ENCODE results near the gene PALD1. TPM values are rescaled to one million over a fixed set of nuclear protein-coding genes. Genes with fewer than 3 reads are reported as not detected.

Gene PALD1
- total RNA-seq, 2 experiments from 2014 or later, result 0.36 to 0.44 TPM

- Mint-ChIP-seq H3K4me1 (ENCODE audit: low read depth) (peaks cover 6% of the 10 kb centered on the region), H3K4me3 (no peak overlapping the region), H3K9me3 (no peaks in the 10 kb centered on the region), H3K36me3 (ENCODE audit: low read depth) (no peaks in the 10 kb centered on the region), H3K27ac (no peak overlapping the region), H3K27me3 (peaks cover 36% of the 10 kb centered on the region)
- Histone ChIP-seq H3K9me3 (ENCODE audit: control insufficient read depth in 1 of 2, insufficient read depth in 1 of 2, low read length in 2 of 2) (peaks cover 0 to 10% of the 10 kb centered on the region in 2 experiments), H3K27me3 (ENCODE audit: control insufficient read depth in 1 of 2, insufficient read depth in 2 of 2, low read length in 2 of 2) (peaks cover 20 to 21% of the 10 kb centered on the region in 2 experiments), H3K36me3 (ENCODE audit: insufficient read depth, low read length) (no peaks in the 10 kb centered on the region), H3K27ac (ENCODE audit: low read depth in 1 of 2, low read length in 2 of 2) (no peak overlapping the region), H3K4me3 (ENCODE audit: low read length) (no peak overlapping the region), H3K4me1 (ENCODE audit: insufficient read depth, low read length) (peaks cover 9% of the 10 kb centered on the region)
- DNase-seq, result no peak
- TF ChIP-seq CTCF (IDR thresholded peaks at IDR 0.05), result no peak
- intact Hi-C loops (cut with DNase I, micrococcal nuclease), result no loop called here
- ChIA-PET CTCF (interaction anchor here (2.0 kb wide), 1 partner anchor 15 kb away, joined by 5 read pairs; no protein-coding TSS in a partner anchor), POLR2A (interaction anchor here (1.7 kb wide), 1 partner anchor 41 kb away, joined by 4 read pairs; the partner anchor contains the start of gene EIF4EBP2)
- no peak for ATAC-seq (ENCODE audit: poor library complexity)
Measured at GRCh38 chr10:70445718-70446657, 32.6 kb upstream of the PALD1 start.

DNA sequence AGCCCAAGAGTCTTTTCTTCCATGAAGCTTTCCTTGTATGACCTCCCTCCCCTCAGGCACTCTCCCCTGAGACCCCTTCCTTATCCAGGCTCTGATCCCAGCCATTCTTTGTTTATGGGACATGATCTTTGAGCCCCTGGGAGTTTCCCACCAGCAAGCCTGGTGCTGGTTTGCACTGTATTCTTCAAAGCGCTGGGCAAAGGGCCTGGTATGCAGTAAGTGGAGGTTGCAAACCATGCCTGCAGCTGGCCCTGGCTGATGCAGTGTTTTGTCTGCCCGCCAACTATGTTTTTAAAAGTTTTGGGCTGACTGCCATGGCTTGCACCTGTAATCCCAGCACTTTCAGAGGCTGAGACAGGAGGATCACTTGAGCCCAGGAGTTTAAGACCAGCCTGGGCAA is 30.3 kb upstream of the PALD1 start:
- Histone ChIP-seq H3K4me3 (ENCODE audit: low read length) (no peak overlapping the region), H3K36me3 (ENCODE audit: insufficient read depth, low read length) (no peaks in the 10 kb centered on the region), H3K27ac (ENCODE audit: low read depth in 1 of 2, low read length in 2 of 2) (no peak overlapping the region), H3K27me3 (ENCODE audit: control insufficient read depth in 1 of 2, insufficient read depth in 2 of 2, low read length in 2 of 2) (peaks cover 0 to 2% of the 10 kb centered on the region in 2 experiments), H3K4me1 (ENCODE audit: insufficient read depth, low read length) (no peaks in the 10 kb centered on the region), H3K9me3 (ENCODE audit: control insufficient read depth in 1 of 2, insufficient read depth in 1 of 2, low read length in 2 of 2) (no peaks in the 10 kb centered on the region)
- H3K27me3 Mint-ChIP-seq, result peaks cover 18% of the 10 kb centered on the region
- H3K36me3 Mint-ChIP-seq (ENCODE audit: low read depth), result no peaks in the 10 kb centered on the region
- no peak for TF ChIP-seq CTCF (IDR thresholded peaks at IDR 0.05)
- intact Hi-C loops (cut with DNase I, micrococcal nuclease), result no loop called here
- ChIA-PET POLR2A (no interaction called here), CTCF (no interaction called here)
- H3K27ac Mint-ChIP-seq, result no peak overlapping the region
- H3K9me3 Mint-ChIP-seq, result no peaks in the 10 kb centered on the region
- no peak overlapping the region for H3K4me3 Mint-ChIP-seq
- no peak for DNase-seq
- ATAC-seq (ENCODE audit: poor library complexity), result no peak
- H3K4me1 Mint-ChIP-seq (ENCODE audit: low read depth), result no peaks in the 10 kb centered on the region

- TF ChIP-seq CTCF (IDR thresholded peaks at IDR 0.05), result no peak
- Histone ChIP-seq H3K9me3 (ENCODE audit: control insufficient read depth in 1 of 2, insufficient read depth in 1 of 2, low read length in 2 of 2) (no peaks in the 10 kb centered on the region), H3K4me1 (ENCODE audit: insufficient read depth, low read length) (peaks cover 12% of the 10 kb centered on the region), H3K36me3 (ENCODE audit: insufficient read depth, low read length) (no peaks in the 10 kb centered on the region), H3K27ac (ENCODE audit: low read depth in 1 of 2, low read length in 2 of 2) (no peak overlapping the region), H3K27me3 (ENCODE audit: control insufficient read depth in 1 of 2, insufficient read depth in 2 of 2, low read length in 2 of 2) (peaks cover 18 to 31% of the 10 kb centered on the region in 2 experiments), H3K4me3 (ENCODE audit: low read length) (no peak overlapping the region)
- intact Hi-C loops (cut with DNase I, micrococcal nuclease), result no loop called here
- Mint-ChIP-seq H3K36me3 (ENCODE audit: low read depth) (no peaks in the 10 kb centered on the region), H3K4me1 (ENCODE audit: low read depth) (no peaks in the 10 kb centered on the region), H3K9me3 (no peaks in the 10 kb centered on the region), H3K4me3 (no peak overlapping the region), H3K27me3 (peaks cover 50% of the 10 kb centered on the region), H3K27ac (no peak overlapping the region)
- ChIA-PET POLR2A (interaction anchor here (0.6 to 1.1 kb wide), 2 partner anchors 12 to 51 kb away, joined by 3 to 4 read pairs; partner anchors contain the start of gene EIF4EBP2), CTCF (no interaction called here)
- DNase-seq (no peak), ATAC-seq (ENCODE audit: poor library complexity) (no peak)
Measured at GRCh38 chr10:70455213-70455630, 23.3 kb upstream of the PALD1 start.

Measured in CD4-positive, alpha-beta T cell (primary cell).